ENCODE measurements around the gene LEMD1.

DNA sequence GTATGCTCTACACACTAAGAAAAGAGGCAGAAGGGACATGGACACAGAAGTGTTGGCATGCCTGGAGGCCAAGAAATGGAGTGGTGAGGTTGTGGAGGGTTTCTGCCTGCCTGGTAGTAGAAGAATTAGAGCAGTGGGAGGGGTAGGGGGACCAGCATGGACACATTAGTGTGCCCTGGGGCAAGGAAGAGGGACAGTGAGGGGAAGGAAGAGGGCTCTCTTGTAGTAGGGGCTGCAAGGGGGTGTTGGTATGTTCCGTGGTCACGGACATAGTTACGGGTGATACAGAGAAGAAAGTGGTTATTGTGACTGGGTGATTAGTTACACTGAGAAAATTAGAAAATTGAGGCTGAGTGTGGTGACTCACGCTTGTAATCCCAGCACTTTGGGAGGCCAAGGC is 23.3 kb downstream of the LEMD1 start:
- TF ChIP-seq CTCF (IDR thresholded peaks at IDR 0.05) = no peak
- no peak for TF ChIP-seq POLR2A (IDR thresholded peaks at IDR 0.05)
